ENCODE results near the gene TRAFD1.

Gene TRAFD1

GRCh38 chr12:112175361-112176155 lies 50.2 kb downstream of the TRAFD1 start:
- no peak for DNase-seq (ENCODE audit: low read depth in 2 of 2)

- DNase-seq (ENCODE audit: low read depth in 2 of 2) = no peak
Measured at GRCh38 chr12:112176321-112177010, 51.1 kb downstream of the TRAFD1 start.

- DNase-seq (ENCODE audit: low read depth in 2 of 2) = no peak
Measured at GRCh38 chr12:112178796-112179195, 53.4 kb downstream of the TRAFD1 start.

GRCh38 chr12:112179341-112179740 lies 54.0 kb downstream of the TRAFD1 start:
- DNase-seq (ENCODE audit: low read depth in 2 of 2) = no peak

GRCh38 chr12:112179916-112180315 lies 54.6 kb downstream of the TRAFD1 start:
- DNase-seq (ENCODE audit: low read depth in 2 of 2) = no peak

- DNase-seq (ENCODE audit: low read depth in 2 of 2) = no peak
Measured at GRCh38 chr12:112180422-112180821, 55.1 kb downstream of the TRAFD1 start.

- DNase-seq (ENCODE audit: low read depth in 2 of 2) = no peak
Measured at GRCh38 chr12:112182499-112182898, 57.1 kb downstream of the TRAFD1 start.

GRCh38 chr12:112183141-112184021 lies 58.0 kb downstream of the TRAFD1 start:
- peak in 1 of 2 donors; percentile 27 for DNase-seq (ENCODE audit: low read depth in 2 of 2)

GRCh38 chr12:112184056-112184887 lies 58.9 kb downstream of the TRAFD1 start:
- no peak for DNase-seq (ENCODE audit: low read depth in 2 of 2)

- DNase-seq (ENCODE audit: low read depth in 2 of 2) = no peak
Measured at GRCh38 chr12:112185093-112185923, 59.9 kb downstream of the TRAFD1 start.

GRCh38 chr12:112188130-112188830 lies 62.9 kb downstream of the TRAFD1 start:
- no peak for DNase-seq (ENCODE audit: low read depth in 2 of 2)

GRCh38 chr12:112190231-112191025 lies 65.1 kb downstream of the TRAFD1 start:
- no peak for DNase-seq (ENCODE audit: low read depth in 2 of 2)

GRCh38 chr12:112191201-112191600 lies 65.8 kb downstream of the TRAFD1 start:
- DNase-seq (ENCODE audit: low read depth in 2 of 2) = no peak

- no peak for DNase-seq (ENCODE audit: low read depth in 2 of 2)
Measured at GRCh38 chr12:112191840-112192321, 66.5 kb downstream of the TRAFD1 start.

- no peak for DNase-seq (ENCODE audit: low read depth in 2 of 2)
Measured at GRCh38 chr12:112192475-112192874, 67.1 kb downstream of the TRAFD1 start.

GRCh38 chr12:112194601-112195247 lies 69.4 kb downstream of the TRAFD1 start:
- DNase-seq (ENCODE audit: low read depth in 2 of 2) = no peak

- DNase-seq (ENCODE audit: low read depth in 2 of 2) = no peak
Measured at GRCh38 chr12:112196196-112196875, 71.0 kb downstream of the TRAFD1 start.
